GM18907 (cell line): ENCODE measurements around the gene FGFR3.

Experiments
- ATAC-seq: cut with Tn5 transposase; IDR thresholded peaks from one replicate; pipeline ENCODE4 v1.9.1; 2021; ENCODE audit warnings: mild to moderate bottlenecking, moderate library complexity; ENCODE audit not compliant: unreplicated experiment

The FGFR3 gene

GRCh38 chr4:1801286-1801958 is 8.3 kb downstream of the FGFR3 start:
- ATAC-seq = no peak

- no peak for ATAC-seq
These were observed 9.1 kb downstream of the FGFR3 start for GRCh38 chr4:1802151-1802715.

- no peak for ATAC-seq
These were observed 9.8 kb downstream of the FGFR3 start for GRCh38 chr4:1802720-1803522.

- no peak for ATAC-seq
These were observed 10.7 kb downstream of the FGFR3 start for GRCh38 chr4:1803523-1804423.

- ATAC-seq = no peak
These were observed 11.8 kb downstream of the FGFR3 start for GRCh38 chr4:1804638-1805492.

- ATAC-seq = no peak
These were observed 12.6 kb downstream of the FGFR3 start for GRCh38 chr4:1805493-1806222.

GRCh38 chr4:1806223-1806564 is 13.1 kb downstream of the FGFR3 start:
- no peak for ATAC-seq

GRCh38 chr4:1806596-1807331 is 13.7 kb downstream of the FGFR3 start:
- ATAC-seq = no peak

GRCh38 chr4:1807332-1807777 is 14.3 kb downstream of the FGFR3 start:
- ATAC-seq = no peak

- ATAC-seq = no peak
These were observed 15.3 kb downstream of the FGFR3 start for GRCh38 chr4:1808396-1808795.

- ATAC-seq = no peak
These were observed 16.0 kb downstream of the FGFR3 start for GRCh38 chr4:1808851-1809753.

GRCh38 chr4:1809754-1810502 is 16.8 kb downstream of the FGFR3 start:
- no peak for ATAC-seq

GRCh38 chr4:1810765-1811164 is 17.7 kb downstream of the FGFR3 start:
- ATAC-seq = no peak

- ATAC-seq = no peak
These were observed 19.6 kb downstream of the FGFR3 start for GRCh38 chr4:1812720-1813119.

GRCh38 chr4:1813231-1813630 is 20.1 kb downstream of the FGFR3 start:
- ATAC-seq = no peak

- ATAC-seq = no peak
These were observed 20.8 kb downstream of the FGFR3 start for GRCh38 chr4:1813915-1814314.

- no peak for ATAC-seq
These were observed 21.4 kb downstream of the FGFR3 start for GRCh38 chr4:1814453-1814852.
